Activated CD8-positive, alpha-beta memory T cell treated with anti-CD3 and anti-CD28 coated beads, Interleukin-2, amount 10 ng/mL, durations not matched to agents 7 days and 5 days (primary cell): ENCODE data around the gene BMP4. TPM values are rescaled to one million over a fixed set of nuclear protein-coding genes. Genes with fewer than 3 reads are reported as not detected.

Experiments
- ATAC-seq: fragments of 150-1000 bp; cut with Tn5 transposase; one replicate; pipeline ENCODE4 v1.10.0; 2021; ENCODE audit warnings: moderate library complexity
- CTCF ChIA-PET: fragments of 350-600 bp; sonication (Branson Sonifier 250); formaldehyde crosslinking; loops from one replicate; lab custom pipeline; 2021; ENCODE audit warnings: antibody characterized with exemption; lab: Charles Lee
- DNase-seq: peaks from one replicate; pipeline ENCODE4 v3.0.0-alpha.2; 2020
- H3K27ac Mint-ChIP-seq: one replicate; pipeline ENCODE4 v1.8.0; 2021; ENCODE audit warnings: mild to moderate bottlenecking, mixed read lengths
- H3K27me3 Mint-ChIP-seq: one replicate; pipeline ENCODE4 v1.8.0; 2021; ENCODE audit warnings: mixed read lengths
- H3K36me3 Mint-ChIP-seq: one replicate; pipeline ENCODE4 v1.8.0; 2021; ENCODE audit warnings: mild to moderate bottlenecking, mixed read lengths
- H3K4me1 Mint-ChIP-seq: one replicate; pipeline ENCODE4 v1.8.0; 2021; ENCODE audit warnings: mixed read lengths
- H3K4me3 Mint-ChIP-seq: one replicate; pipeline ENCODE4 v1.8.0; 2021; ENCODE audit warnings: mild to moderate bottlenecking, moderate library complexity, mixed read lengths
- H3K9me3 Mint-ChIP-seq: one replicate; pipeline ENCODE4 v1.8.0; 2022; ENCODE audit warnings: low read depth, mixed read lengths
- microRNA-seq: library from miRNA; unstranded; fragments of <30 nt; microRNA quantifications from one replicate; pipeline ENCODE4 v1.2.0, GENCODE V29; 2022
- total RNA-seq, 2 experiments: library from RNA; stranded (reverse); gene quantifications; one replicate each; pipeline ENCODE4 v1.2.3, GENCODE V29; 2021

BMP4 gene
- total RNA-seq, 2 experiments from 2014 or later = 0.29 to 0.47 TPM

GRCh38 chr14:53924753-53925152, 31.9 kb downstream of the BMP4 start:
- CTCF ChIA-PET = no interaction called here

GRCh38 chr14:53921027-53921426, 35.6 kb downstream of the BMP4 start:
- no peak overlapping the region for H3K27ac Mint-ChIP-seq
- CTCF ChIA-PET = no interaction called here
- H3K36me3 Mint-ChIP-seq = no peaks in the 10 kb centered on the region
- H3K4me3 Mint-ChIP-seq = no peak overlapping the region
- no peaks in the 10 kb centered on the region for H3K4me1 Mint-ChIP-seq
- H3K9me3 Mint-ChIP-seq = no peaks in the 10 kb centered on the region
- ATAC-seq (no peak), DNase-seq (no peak)
- H3K27me3 Mint-ChIP-seq = no peaks in the 10 kb centered on the region

More at GRCh38 chr14:53924753-53925152, 31.9 kb downstream of the BMP4 start:
- Mint-ChIP-seq H3K4me1 (no peaks in the 10 kb centered on the region), H3K9me3 (no peaks in the 10 kb centered on the region), H3K4me3 (no peak overlapping the region), H3K27me3 (peaks cover 5% of the 10 kb centered on the region), H3K36me3 (no peaks in the 10 kb centered on the region), H3K27ac (no peak overlapping the region)
- ATAC-seq (no peak), DNase-seq (no peak)

- DNase-seq (no peak), ATAC-seq (no peak)
- Mint-ChIP-seq H3K36me3 (no peaks in the 10 kb centered on the region), H3K27ac (no peak overlapping the region), H3K27me3 (no peaks in the 10 kb centered on the region), H3K9me3 (peaks cover 4% of the 10 kb centered on the region), H3K4me3 (no peak overlapping the region), H3K4me1 (no peaks in the 10 kb centered on the region)
- CTCF ChIA-PET = no interaction called here
Observed at GRCh38 chr14:53916239-53916638, 40.4 kb downstream of the BMP4 start.

- Mint-ChIP-seq H3K27me3 (no peaks in the 10 kb centered on the region), H3K27ac (no peak overlapping the region), H3K4me1 (no peaks in the 10 kb centered on the region), H3K36me3 (no peaks in the 10 kb centered on the region), H3K4me3 (no peak overlapping the region), H3K9me3 (peaks cover 4% of the 10 kb centered on the region)
- CTCF ChIA-PET = no interaction called here
- DNase-seq (no peak), ATAC-seq (no peak)
Observed at GRCh38 chr14:53915364-53916014, 41.1 kb downstream of the BMP4 start.

GRCh38 chr14:53912021-53912420, 44.6 kb downstream of the BMP4 start:
- CTCF ChIA-PET = interaction anchor here (1.0 kb wide), 1 partner anchor 436 kb away, joined by 3 read pairs; no protein-coding TSS in a partner anchor
- Mint-ChIP-seq H3K4me3 (no peak overlapping the region), H3K4me1 (no peaks in the 10 kb centered on the region)

GRCh38 chr14:53908416-53908815, 48.2 kb downstream of the BMP4 start:
- ATAC-seq (no peak), DNase-seq (no peak)
- no peaks in the 10 kb centered on the region for H3K36me3 Mint-ChIP-seq
- no peaks in the 10 kb centered on the region for H3K27me3 Mint-ChIP-seq
- H3K9me3 Mint-ChIP-seq = peaks cover 2% of the 10 kb centered on the region
- H3K4me3 Mint-ChIP-seq = no peak overlapping the region
- CTCF ChIA-PET = no interaction called here
- no peak overlapping the region for H3K27ac Mint-ChIP-seq
- H3K4me1 Mint-ChIP-seq = no peaks in the 10 kb centered on the region

More at GRCh38 chr14:53912021-53912420, 44.6 kb downstream of the BMP4 start:
- DNase-seq (no peak), ATAC-seq (no peak)
- Mint-ChIP-seq H3K9me3 (peaks cover 6% of the 10 kb centered on the region), H3K27ac (no peak overlapping the region), H3K36me3 (no peaks in the 10 kb centered on the region), H3K27me3 (no peaks in the 10 kb centered on the region)

- Mint-ChIP-seq H3K27me3 (no peaks in the 10 kb centered on the region), H3K27ac (no peak overlapping the region), H3K4me3 (no peak overlapping the region), H3K4me1 (no peaks in the 10 kb centered on the region), H3K36me3 (no peaks in the 10 kb centered on the region), H3K9me3 (no peaks in the 10 kb centered on the region)
- ATAC-seq = no peak
- CTCF ChIA-PET = no interaction called here
- no peak for DNase-seq
Observed at GRCh38 chr14:53902307-53902706, 54.3 kb downstream of the BMP4 start.

- no peak overlapping the region for H3K4me3 Mint-ChIP-seq
- no peak overlapping the region for H3K27ac Mint-ChIP-seq
- no peaks in the 10 kb centered on the region for H3K9me3 Mint-ChIP-seq
- H3K4me1 Mint-ChIP-seq = peaks cover 2% of the 10 kb centered on the region
- H3K27me3 Mint-ChIP-seq = no peaks in the 10 kb centered on the region
- DNase-seq (no peak), ATAC-seq (no peak)
- H3K36me3 Mint-ChIP-seq = no peaks in the 10 kb centered on the region
- CTCF ChIA-PET = no interaction called here
Observed at GRCh38 chr14:53900499-53900898, 56.1 kb downstream of the BMP4 start.

Small RNAs within 50 kb of the gene (microRNA-seq; reads per million reads assigned to microRNA genes)
- not detected for gene MIR5580
